NCI-H187 (cell line): ENCODE measurements around the gene KLF15.
A peak's percentile ranks its signal among the peaks of the same experiment; 100 is the strongest.

ENCODE experiments used
- DNase-seq, 2 experiments: peaks; one replicate each; lab custom pipeline; 2025; lab: John Stamatoyannopoulos, UW

The KLF15 gene

GRCh38 chr3:126389112-126389793 lies 32.0 kb upstream of the KLF15 start:
- peak in 1 of 2 experiments; percentile 30 for DNase-seq

GRCh38 chr3:126381966-126382365 lies 24.8 kb upstream of the KLF15 start:
- DNase-seq = no peak

- DNase-seq = no peak
Measured at GRCh38 chr3:126380011-126380768, 23.0 kb upstream of the KLF15 start.

GRCh38 chr3:126378341-126378751 lies 21.1 kb upstream of the KLF15 start:
- no peak for DNase-seq

- DNase-seq = no peak
Measured at GRCh38 chr3:126377211-126377610, 20.0 kb upstream of the KLF15 start.

- DNase-seq = no peak
Measured at GRCh38 chr3:126376444-126376843, 19.2 kb upstream of the KLF15 start.

- no peak for DNase-seq
Measured at GRCh38 chr3:126375835-126376331, 18.7 kb upstream of the KLF15 start.

- no peak for DNase-seq
Measured at GRCh38 chr3:126373682-126374601, 16.7 kb upstream of the KLF15 start.

GRCh38 chr3:126373146-126373613 lies 16.0 kb upstream of the KLF15 start:
- DNase-seq = no peak

- no peak for DNase-seq
Measured at GRCh38 chr3:126372413-126373145, 15.4 kb upstream of the KLF15 start.

- DNase-seq = no peak
Measured at GRCh38 chr3:126371096-126371705, 14.0 kb upstream of the KLF15 start.

- DNase-seq = no peak
Measured at GRCh38 chr3:126370606-126371005, 13.4 kb upstream of the KLF15 start.

GRCh38 chr3:126370055-126370454 lies 12.8 kb upstream of the KLF15 start:
- no peak for DNase-seq

- DNase-seq = no peak
Measured at GRCh38 chr3:126369490-126369889, 12.3 kb upstream of the KLF15 start.

- no peak for DNase-seq
Measured at GRCh38 chr3:126367316-126367805, 10.2 kb upstream of the KLF15 start.

GRCh38 chr3:126365351-126366277 lies 8.4 kb upstream of the KLF15 start:
- DNase-seq = no peak

GRCh38 chr3:126364731-126365301 lies 7.6 kb upstream of the KLF15 start:
- no peak for DNase-seq

- no peak for DNase-seq
Measured at GRCh38 chr3:126364130-126364695, 7.0 kb upstream of the KLF15 start.

GRCh38 chr3:126361211-126361610 lies 4.0 kb upstream of the KLF15 start:
- no peak for DNase-seq
